Heart left ventricle (tissue), 13 donors: ENCODE measurements around the gene RGP1.

Experiments
- POLR2A ChIP-seq, 2 donors: fragments of 450-650 bp; IDR thresholded peaks; one replicate each; pipeline ENCODE4 v1.6.1; 2017; ENCODE audit warnings: antibody characterized with exemption in 2 of 2, mild to moderate bottlenecking in 2 of 2, moderate library complexity in 2 of 2
- TF ChIP-seq, protein P1 (sequence below), 12 donors: fragments of 200-600 bp; sonication (generic) in 4 of 12; IDR thresholded peaks; one replicate each; pipeline versions ENCODE4 v1.5.0 to v1.8.0; 2018 to 2022; ENCODE audit warnings: antibody characterized with exemption in 12 of 12, mild to moderate bottlenecking in 5 of 12
- donor health status: ischemic (EF 13 %, LVEDD 7.1; RV severe dilation, severe dysfunction).
- donor health status: DM: no; HTN: yes; CAD: no.
- donor health status: DM: no; HTN: no; CAD: no.
- donor health status: ischemic (EF 25% LVEDD 6.9; RV normal size, moderate dysfunction).
- donor health status: ischemic (EF 25% LVEDD 5.7; RV mildly dilated, moderate dysfunction).
- donor health status: ischemic (EF 35%, LVEDD 5.7; RV mildly dilated, moderate dysfunction).
- donor health status: nonischemic (EF 11% LVEDD 7.7; RV severe dilation, severe dysfunction).
- donor health status: DM: yes; HTN: yes; CAD: no.
- donor health status: PGD.
- donor health status: ischemic (EF 29% LVEDD 5.4; RV normal size, mild dysfunction).
- donor health status: nonischemic (EF 23%, LVEDD 6.1; RV moderate dilation, normal function).

DNA sequence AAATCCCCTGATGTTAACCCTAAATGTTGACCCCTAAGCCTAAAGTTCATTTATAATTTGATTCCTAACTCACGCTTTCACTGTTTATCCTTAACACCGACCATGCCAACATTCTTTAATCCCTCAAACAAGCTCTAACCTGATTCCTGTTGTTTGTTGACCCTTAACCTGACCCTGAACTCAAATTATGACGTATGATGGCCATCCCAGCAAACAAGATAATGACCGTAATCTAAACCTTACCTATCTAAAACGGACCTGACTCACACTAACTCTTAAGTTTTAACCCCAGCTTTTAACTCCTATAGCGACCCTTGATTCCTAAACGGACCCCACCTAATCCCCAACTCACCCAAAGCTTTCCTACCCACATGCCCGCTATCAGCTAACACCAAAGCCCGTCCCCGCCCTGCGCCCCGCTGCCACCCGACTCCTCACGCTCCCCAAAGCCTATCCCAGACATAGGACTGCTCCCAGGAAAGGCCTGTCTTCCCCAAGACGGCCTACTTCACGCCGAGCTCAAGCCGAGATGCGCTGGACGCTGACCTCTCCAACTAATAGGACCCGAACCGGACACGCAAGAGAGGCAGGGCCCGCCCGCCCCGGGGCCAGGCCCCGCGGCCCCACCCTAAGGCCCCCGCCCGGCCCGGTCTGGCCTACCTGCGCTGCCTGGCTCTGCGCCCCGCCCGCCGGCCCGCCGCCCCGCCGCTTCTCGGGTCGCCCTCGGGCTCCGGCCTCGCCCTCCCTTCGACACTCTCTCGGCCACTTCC, 17.5 kb upstream of the RGP1 start:
- TF ChIP-seq POLR2A (IDR thresholded peaks at IDR 0.05) = no peak
- TF ChIP-seq, protein P1, sequence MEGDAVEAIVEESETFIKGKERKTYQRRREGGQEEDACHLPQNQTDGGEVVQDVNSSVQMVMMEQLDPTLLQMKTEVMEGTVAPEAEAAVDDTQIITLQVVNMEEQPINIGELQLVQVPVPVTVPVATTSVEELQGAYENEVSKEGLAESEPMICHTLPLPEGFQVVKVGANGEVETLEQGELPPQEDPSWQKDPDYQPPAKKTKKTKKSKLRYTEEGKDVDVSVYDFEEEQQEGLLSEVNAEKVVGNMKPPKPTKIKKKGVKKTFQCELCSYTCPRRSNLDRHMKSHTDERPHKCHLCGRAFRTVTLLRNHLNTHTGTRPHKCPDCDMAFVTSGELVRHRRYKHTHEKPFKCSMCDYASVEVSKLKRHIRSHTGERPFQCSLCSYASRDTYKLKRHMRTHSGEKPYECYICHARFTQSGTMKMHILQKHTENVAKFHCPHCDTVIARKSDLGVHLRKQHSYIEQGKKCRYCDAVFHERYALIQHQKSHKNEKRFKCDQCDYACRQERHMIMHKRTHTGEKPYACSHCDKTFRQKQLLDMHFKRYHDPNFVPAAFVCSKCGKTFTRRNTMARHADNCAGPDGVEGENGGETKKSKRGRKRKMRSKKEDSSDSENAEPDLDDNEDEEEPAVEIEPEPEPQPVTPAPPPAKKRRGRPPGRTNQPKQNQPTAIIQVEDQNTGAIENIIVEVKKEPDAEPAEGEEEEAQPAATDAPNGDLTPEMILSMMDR (IDR thresholded peaks at IDR 0.05) = no peak
